GM19324 (cell line): ENCODE data around the gene KIAA0232.

Source experiments
- ATAC-seq: cut with Tn5 transposase; IDR thresholded peaks from one replicate; pipeline ENCODE4 v1.9.1; 2021; ENCODE audit warnings: mild to moderate bottlenecking, moderate library complexity; ENCODE audit not compliant: unreplicated experiment, low FRiP score

The KIAA0232 gene

GRCh38 chr4:6782147-6782845, at the start of gene KIAA0232:
Gene KIAA0232, plus strand, starts transcription at chr4:6782727. Its CDS starts 41,727 bp downstream, at chr4:6824454.
- ATAC-seq: peak; percentile 78

- no peak for ATAC-seq
Observed at GRCh38 chr4:6733358-6734164, 49.0 kb upstream of the KIAA0232 start.

- no peak for ATAC-seq
Observed at GRCh38 chr4:6734165-6734786, 48.3 kb upstream of the KIAA0232 start.

GRCh38 chr4:6739920-6740319, 42.6 kb upstream of the KIAA0232 start:
- ATAC-seq: no peak

GRCh38 chr4:6740347-6740746, 42.2 kb upstream of the KIAA0232 start:
- ATAC-seq: no peak

- ATAC-seq: no peak
Observed at GRCh38 chr4:6742507-6742906, 40.0 kb upstream of the KIAA0232 start.

- ATAC-seq: no peak
Observed at GRCh38 chr4:6742989-6743388, 39.5 kb upstream of the KIAA0232 start.

- ATAC-seq: no peak
Observed at GRCh38 chr4:6746721-6747293, 35.7 kb upstream of the KIAA0232 start.

GRCh38 chr4:6747294-6748051, 35.1 kb upstream of the KIAA0232 start:
- no peak for ATAC-seq

- no peak for ATAC-seq
Observed at GRCh38 chr4:6748286-6748685, 34.2 kb upstream of the KIAA0232 start.

GRCh38 chr4:6749340-6750171, 33.0 kb upstream of the KIAA0232 start:
- ATAC-seq: no peak

GRCh38 chr4:6750286-6751221, 32.0 kb upstream of the KIAA0232 start:
- no peak for ATAC-seq

- ATAC-seq: no peak
Observed at GRCh38 chr4:6751611-6752485, 30.7 kb upstream of the KIAA0232 start.

- ATAC-seq: no peak
Observed at GRCh38 chr4:6752486-6752829, 30.1 kb upstream of the KIAA0232 start.

- ATAC-seq: no peak
Observed at GRCh38 chr4:6753103-6753560, 29.4 kb upstream of the KIAA0232 start.

- ATAC-seq: no peak
Observed at GRCh38 chr4:6753891-6754290, 28.6 kb upstream of the KIAA0232 start.

- ATAC-seq: no peak
Observed at GRCh38 chr4:6754481-6755087, 27.9 kb upstream of the KIAA0232 start.
